Neutrophil (primary cell): ENCODE results near the gene CAMTA1.

ENCODE experiments used
- H3K27ac ChIP-seq: fragments of 200-600 bp; sonication (generic); 2 replicates; pipeline ENCODE4 v1.5.1; 2016; ENCODE audit warnings: mild to moderate bottlenecking, moderate library complexity
- H3K27me3 ChIP-seq: fragments of 200-600 bp; sonication (generic); 2 replicates; pipeline ENCODE4 v1.6.0; 2016; ENCODE audit warnings: mild to moderate bottlenecking
- H3K36me3 ChIP-seq: fragments of 200-600 bp; sonication (generic); 2 replicates; pipeline ENCODE4 v1.5.1; 2017
- H3K4me1 ChIP-seq, 2 experiments: fragments of 200-600 bp in 1 of 2; sonication (generic) in 1 of 2; 1 replicate in 1 of 2; 2 replicates in 1 of 2; pipeline versions ENCODE4 v1.5.1 to v1.6.1; 2013 to 2016; ENCODE audit warnings: low read depth in 1 of 2, low read length in 1 of 2, mild to moderate bottlenecking in 1 of 2, moderate library complexity in 1 of 2; ENCODE audit not compliant: control insufficient read depth in 1 of 2, insufficient read depth in 1 of 2
- H3K4me3 ChIP-seq, 2 experiments: fragments of 200-600 bp in 1 of 2; sonication (generic) in 1 of 2; 1 replicate in 1 of 2; 2 replicates in 1 of 2; pipeline ENCODE4 v1.5.1; 2013 to 2016; ENCODE audit warnings: low read depth in 1 of 2, low read length in 1 of 2, mild to moderate bottlenecking in 1 of 2, moderate library complexity in 1 of 2
- H3K9me3 ChIP-seq: fragments of 200-600 bp; sonication (generic); 2 replicates; pipeline ENCODE4 v1.5.1; 2016
- CTCF ChIP-seq: fragments of 200-600 bp; sonication (generic); IDR thresholded peaks from 2 replicates; pipeline ENCODE4 v1.5.1; 2016; ENCODE audit warnings: antibody characterized with exemption

Gene CAMTA1

GRCh38 chr1:6922096-6922931 is 137.1 kb downstream of the CAMTA1 start:
- H3K27me3 ChIP-seq = no peaks in the 10 kb centered on the region
- no peak for TF ChIP-seq CTCF
- H3K4me3 ChIP-seq = no peak overlapping the region
- no peaks in the 10 kb centered on the region for H3K36me3 ChIP-seq
- no peaks in the 10 kb centered on the region for H3K9me3 ChIP-seq
- peaks cover 10 to 17% of the 10 kb centered on the region in 2 experiments for H3K4me1 ChIP-seq
- H3K27ac ChIP-seq = no peak overlapping the region

GRCh38 chr1:6923012-6923411 is 137.8 kb downstream of the CAMTA1 start:
- Histone ChIP-seq H3K36me3 (no peaks in the 10 kb centered on the region), H3K27me3 (no peaks in the 10 kb centered on the region), H3K27ac (no peak overlapping the region), H3K4me3 (no peak overlapping the region), H3K9me3 (no peaks in the 10 kb centered on the region), H3K4me1 (peaks cover 5 to 11% of the 10 kb centered on the region in 2 experiments)
- no peak for TF ChIP-seq CTCF

- H3K27ac ChIP-seq = no peak overlapping the region
- TF ChIP-seq CTCF = no peak
Observed at GRCh38 chr1:6923416-6923815, 138.2 kb downstream of the CAMTA1 start.

GRCh38 chr1:6923955-6924881 is 139.0 kb downstream of the CAMTA1 start:
- H3K9me3 ChIP-seq = no peaks in the 10 kb centered on the region
- H3K27me3 ChIP-seq = no peaks in the 10 kb centered on the region
- H3K27ac ChIP-seq = no peak overlapping the region
- H3K36me3 ChIP-seq = no peaks in the 10 kb centered on the region
- no peak for TF ChIP-seq CTCF
- no peaks in the 10 kb centered on the region for H3K4me1 ChIP-seq
- H3K4me3 ChIP-seq = no peak overlapping the region

More at GRCh38 chr1:6923416-6923815, 138.2 kb downstream of the CAMTA1 start:
- Histone ChIP-seq H3K4me3 (no peak overlapping the region), H3K27me3 (no peaks in the 10 kb centered on the region), H3K9me3 (no peaks in the 10 kb centered on the region), H3K4me1 (peaks cover under 1 to 7% of the 10 kb centered on the region in 2 experiments), H3K36me3 (no peaks in the 10 kb centered on the region)

GRCh38 chr1:6924891-6925290 is 139.6 kb downstream of the CAMTA1 start:
- Histone ChIP-seq H3K9me3 (no peaks in the 10 kb centered on the region), H3K27me3 (no peaks in the 10 kb centered on the region), H3K4me1 (no peaks in the 10 kb centered on the region), H3K36me3 (no peaks in the 10 kb centered on the region), H3K4me3 (no peak overlapping the region), H3K27ac (no peak overlapping the region)
- no peak for TF ChIP-seq CTCF
